Neutrophil (primary cell): ENCODE results near the gene TCP10L.
"Not testable (repeated sequence)": the region's sequence is repeated elsewhere in the genome, so short reads cannot be mapped to it uniquely, and the experiment has no call there.

Experiments
- H3K27ac ChIP-seq: fragments of 200-600 bp; sonication (generic); 2 replicates; pipeline ENCODE4 v1.5.1; 2016; ENCODE audit warnings: mild to moderate bottlenecking, moderate library complexity
- H3K27me3 ChIP-seq: fragments of 200-600 bp; sonication (generic); 2 replicates; pipeline ENCODE4 v1.6.0; 2016; ENCODE audit warnings: mild to moderate bottlenecking
- H3K36me3 ChIP-seq: fragments of 200-600 bp; sonication (generic); 2 replicates; pipeline ENCODE4 v1.5.1; 2017
- H3K4me1 ChIP-seq, 2 experiments: fragments of 200-600 bp in 1 of 2; sonication (generic) in 1 of 2; 1 replicate in 1 of 2; 2 replicates in 1 of 2; pipeline versions ENCODE4 v1.5.1 to v1.6.1; 2013 to 2016; ENCODE audit warnings: low read depth in 1 of 2, low read length in 1 of 2, mild to moderate bottlenecking in 1 of 2, moderate library complexity in 1 of 2; ENCODE audit not compliant: control insufficient read depth in 1 of 2, insufficient read depth in 1 of 2
- H3K4me3 ChIP-seq, 2 experiments: fragments of 200-600 bp in 1 of 2; sonication (generic) in 1 of 2; 1 replicate in 1 of 2; 2 replicates in 1 of 2; pipeline ENCODE4 v1.5.1; 2013 to 2016; ENCODE audit warnings: low read depth in 1 of 2, low read length in 1 of 2, mild to moderate bottlenecking in 1 of 2, moderate library complexity in 1 of 2
- H3K9me3 ChIP-seq: fragments of 200-600 bp; sonication (generic); 2 replicates; pipeline ENCODE4 v1.5.1; 2016
- TF ChIP-seq, protein P1 (sequence below): fragments of 200-600 bp; sonication (generic); IDR thresholded peaks from 2 replicates; pipeline ENCODE4 v1.5.1; 2016; ENCODE audit warnings: antibody characterized with exemption

Gene TCP10L

DNA sequence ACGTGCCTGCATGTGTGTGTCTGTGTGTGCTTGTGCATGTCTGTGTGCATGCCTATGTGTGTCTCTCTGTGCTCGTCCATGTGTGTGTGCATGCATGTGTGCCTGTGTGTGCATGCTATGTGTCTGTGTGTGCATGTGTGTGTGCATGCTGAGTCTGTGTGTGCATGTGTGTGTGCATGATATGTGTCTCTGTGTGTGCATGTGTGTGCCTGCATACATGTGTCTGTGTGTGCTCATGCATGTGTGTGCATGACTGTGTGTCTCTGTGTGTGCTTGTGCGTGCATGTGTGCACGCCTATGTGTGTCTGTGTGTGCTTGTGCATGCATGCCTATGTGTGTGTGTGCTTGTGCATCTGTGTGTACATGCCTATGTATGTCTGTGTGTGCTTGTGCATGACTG, 52.3 kb downstream of the TCP10L start:
- Histone ChIP-seq H3K36me3 (no peaks in the 10 kb centered on the region), H3K27me3 (no peaks in the 10 kb centered on the region), H3K9me3 (no peaks in the 10 kb centered on the region), H3K4me3 (no peak overlapping the region), H3K27ac (no peak overlapping the region), H3K4me1 (no peaks in the 10 kb centered on the region)
- TF ChIP-seq, protein P1, sequence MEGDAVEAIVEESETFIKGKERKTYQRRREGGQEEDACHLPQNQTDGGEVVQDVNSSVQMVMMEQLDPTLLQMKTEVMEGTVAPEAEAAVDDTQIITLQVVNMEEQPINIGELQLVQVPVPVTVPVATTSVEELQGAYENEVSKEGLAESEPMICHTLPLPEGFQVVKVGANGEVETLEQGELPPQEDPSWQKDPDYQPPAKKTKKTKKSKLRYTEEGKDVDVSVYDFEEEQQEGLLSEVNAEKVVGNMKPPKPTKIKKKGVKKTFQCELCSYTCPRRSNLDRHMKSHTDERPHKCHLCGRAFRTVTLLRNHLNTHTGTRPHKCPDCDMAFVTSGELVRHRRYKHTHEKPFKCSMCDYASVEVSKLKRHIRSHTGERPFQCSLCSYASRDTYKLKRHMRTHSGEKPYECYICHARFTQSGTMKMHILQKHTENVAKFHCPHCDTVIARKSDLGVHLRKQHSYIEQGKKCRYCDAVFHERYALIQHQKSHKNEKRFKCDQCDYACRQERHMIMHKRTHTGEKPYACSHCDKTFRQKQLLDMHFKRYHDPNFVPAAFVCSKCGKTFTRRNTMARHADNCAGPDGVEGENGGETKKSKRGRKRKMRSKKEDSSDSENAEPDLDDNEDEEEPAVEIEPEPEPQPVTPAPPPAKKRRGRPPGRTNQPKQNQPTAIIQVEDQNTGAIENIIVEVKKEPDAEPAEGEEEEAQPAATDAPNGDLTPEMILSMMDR, result no peak

DNA sequence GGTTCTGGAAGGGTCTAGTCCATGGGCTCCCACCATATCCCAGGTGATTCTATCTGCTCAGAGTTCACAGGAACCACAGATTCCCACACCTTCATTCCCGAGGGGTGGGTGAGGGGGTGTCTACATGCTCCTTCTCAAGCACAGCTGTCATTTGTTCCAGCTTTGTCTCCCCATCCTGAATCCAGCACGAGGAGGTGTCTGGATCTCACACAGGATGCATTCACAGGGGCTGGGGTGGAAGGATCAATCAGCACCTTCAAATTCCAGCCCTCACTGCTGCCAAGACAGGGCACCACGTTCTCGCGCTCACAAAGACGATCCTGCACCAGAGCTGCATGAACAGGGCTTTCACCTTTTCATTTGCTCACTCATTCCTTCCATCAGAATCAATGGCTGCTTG, 52.7 kb downstream of the TCP10L start:
- Histone ChIP-seq H3K4me3 (no peak overlapping the region), H3K27ac (no peak overlapping the region), H3K36me3 (no peaks in the 10 kb centered on the region), H3K27me3 (no peaks in the 10 kb centered on the region), H3K4me1 (no peaks in the 10 kb centered on the region), H3K9me3 (no peaks in the 10 kb centered on the region)
- TF ChIP-seq, protein P1, result no peak

DNA sequence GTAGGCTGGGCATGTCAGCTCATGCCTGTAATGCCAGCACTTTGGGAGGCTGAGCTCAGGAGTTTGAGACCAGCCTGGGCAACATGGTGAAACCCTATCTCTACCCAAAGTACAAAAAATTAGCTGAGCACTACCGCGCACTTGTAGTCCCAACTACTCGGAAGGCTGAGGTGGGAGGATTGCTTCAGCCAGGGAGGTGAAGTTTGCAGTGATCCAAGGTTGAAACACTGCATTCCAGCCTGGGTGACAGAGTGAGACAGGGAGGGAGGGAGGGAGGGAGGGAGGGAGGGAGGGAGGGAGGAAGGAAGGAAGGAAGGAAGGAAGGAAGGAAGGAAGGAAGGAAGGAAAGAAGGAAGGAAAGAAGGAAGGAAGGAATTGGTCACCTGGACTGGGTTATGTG, 53.8 kb downstream of the TCP10L start:
- not testable (repeated sequence) for H3K27ac ChIP-seq, H3K27me3 ChIP-seq, H3K9me3 ChIP-seq, H3K4me3 ChIP-seq, H3K4me1 ChIP-seq, H3K36me3 ChIP-seq

DNA sequence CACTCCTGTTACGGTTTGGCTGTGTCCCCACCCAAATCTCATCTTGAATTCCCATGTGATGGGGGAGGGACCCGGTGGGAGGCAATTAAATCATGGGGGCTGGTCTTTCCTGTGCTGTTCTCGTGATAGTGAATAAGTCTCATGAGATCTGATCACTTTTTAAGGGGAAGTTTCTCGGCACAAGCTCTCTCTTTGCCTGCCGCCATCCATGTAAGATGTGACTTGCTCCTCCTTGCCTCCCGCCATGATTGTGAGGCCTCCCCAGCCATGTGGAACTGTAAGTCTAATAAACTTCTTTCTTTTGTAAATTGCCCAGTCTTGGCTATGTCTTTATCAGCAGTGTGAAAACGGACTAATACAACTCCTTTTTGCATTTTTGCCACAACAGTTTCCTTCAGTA, 54.5 kb downstream of the TCP10L start:
- not testable (repeated sequence) for H3K27ac ChIP-seq, H3K4me1 ChIP-seq, H3K27me3 ChIP-seq, H3K9me3 ChIP-seq, H3K36me3 ChIP-seq, H3K4me3 ChIP-seq

DNA sequence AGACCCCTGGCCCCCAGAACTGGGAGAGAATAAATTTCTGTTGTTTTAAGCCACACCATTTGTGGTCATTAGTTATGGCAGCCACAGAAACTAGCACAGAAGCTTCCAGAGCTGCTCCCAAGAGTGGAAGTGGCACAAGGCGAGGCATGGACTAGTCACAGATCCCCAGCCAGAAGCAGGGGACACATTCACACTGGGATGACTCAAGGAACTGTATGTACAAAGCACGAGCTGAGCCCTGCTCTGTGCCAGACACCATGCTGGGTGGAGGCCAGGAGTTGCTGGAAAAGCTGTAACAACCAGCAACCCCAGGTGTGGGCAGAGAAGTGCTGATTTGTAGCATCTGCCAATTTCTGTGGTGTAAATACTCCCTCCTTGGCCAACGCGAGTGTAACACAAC, 55.6 kb downstream of the TCP10L start:
- TF ChIP-seq, protein P1, result no peak
- H3K36me3 ChIP-seq, result no peaks in the 10 kb centered on the region
- no peak overlapping the region for H3K4me3 ChIP-seq
- no peak overlapping the region for H3K27ac ChIP-seq
- no peaks in the 10 kb centered on the region for H3K4me1 ChIP-seq
- H3K27me3 ChIP-seq, result no peaks in the 10 kb centered on the region
- no peaks in the 10 kb centered on the region for H3K9me3 ChIP-seq

DNA sequence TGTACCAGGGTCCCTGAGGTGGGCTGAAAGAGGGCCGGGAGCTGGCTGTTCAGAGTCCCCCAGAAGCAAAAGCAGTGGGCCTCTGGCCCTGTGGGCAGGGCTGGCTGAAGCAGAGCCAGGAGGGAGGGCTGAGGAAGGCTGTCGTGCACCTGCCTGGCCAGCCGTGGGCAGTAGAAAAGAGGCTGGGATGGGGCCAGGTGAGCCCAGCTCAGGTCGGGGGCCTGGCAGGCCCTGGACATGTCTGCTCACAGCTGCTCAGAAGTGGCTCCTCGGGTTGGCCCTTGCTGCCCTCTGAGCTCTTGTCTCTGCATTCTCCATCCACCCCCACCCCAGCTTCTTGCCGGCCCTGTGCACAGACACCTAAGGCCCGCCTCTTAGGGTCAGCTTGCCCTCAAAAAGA, 60.0 kb downstream of the TCP10L start:
- no peaks in the 10 kb centered on the region for H3K36me3 ChIP-seq
- no peaks in the 10 kb centered on the region for H3K27me3 ChIP-seq
- TF ChIP-seq, protein P1, result no peak
- H3K4me1 ChIP-seq, result no peaks in the 10 kb centered on the region
- no peak overlapping the region for H3K4me3 ChIP-seq
- H3K27ac ChIP-seq, result no peak overlapping the region
- H3K9me3 ChIP-seq, result no peaks in the 10 kb centered on the region
